Stimulated activated CD4-positive, alpha-beta T cell treated with anti-CD3 and anti-CD28 coated beads, Interleukin-2, amount 100 ng/mL, for 4 hours (primary cell): ENCODE measurements around the gene CAST.
A peak's percentile ranks its signal among the peaks of the same experiment; 100 is the strongest.

Experiments
- DNase-seq: peaks from one replicate; pipeline ENCODE4 v3.0.0-alpha.2; 2020; ENCODE audit warnings: low read depth

Gene CAST

DNA sequence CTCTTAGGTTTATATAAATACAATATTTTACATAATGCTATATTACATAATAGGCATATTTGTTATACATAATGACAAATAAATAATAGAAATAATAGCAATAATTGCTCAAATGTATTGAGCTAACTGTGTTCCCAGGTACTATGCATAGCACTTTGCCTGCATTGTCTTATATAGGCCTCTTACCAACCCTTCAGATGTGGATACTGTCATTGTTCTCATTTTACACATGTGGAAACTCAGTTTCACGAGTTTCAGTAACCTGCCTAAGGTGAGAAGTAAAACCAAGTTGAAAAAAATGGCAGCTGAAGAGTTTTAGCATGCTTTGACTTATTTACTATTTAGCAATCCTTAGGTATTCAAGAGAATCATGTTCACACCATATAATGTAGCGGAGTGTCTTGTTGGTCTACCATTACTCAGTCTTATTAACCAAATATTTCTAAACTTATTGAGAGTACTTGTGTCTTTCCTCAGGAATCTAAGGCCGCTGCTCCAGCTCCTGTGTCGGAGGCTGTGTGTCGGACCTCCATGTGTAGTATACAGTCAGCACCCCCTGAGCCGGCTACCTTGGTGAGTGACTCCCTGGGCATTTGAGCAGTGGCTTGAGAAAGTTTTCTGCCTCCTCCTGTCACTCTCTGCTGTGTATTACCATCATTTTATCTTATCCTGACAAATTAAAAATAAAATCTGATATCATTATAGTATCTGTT, 88.1 kb downstream of the CAST start:
- no peak for DNase-seq

DNA sequence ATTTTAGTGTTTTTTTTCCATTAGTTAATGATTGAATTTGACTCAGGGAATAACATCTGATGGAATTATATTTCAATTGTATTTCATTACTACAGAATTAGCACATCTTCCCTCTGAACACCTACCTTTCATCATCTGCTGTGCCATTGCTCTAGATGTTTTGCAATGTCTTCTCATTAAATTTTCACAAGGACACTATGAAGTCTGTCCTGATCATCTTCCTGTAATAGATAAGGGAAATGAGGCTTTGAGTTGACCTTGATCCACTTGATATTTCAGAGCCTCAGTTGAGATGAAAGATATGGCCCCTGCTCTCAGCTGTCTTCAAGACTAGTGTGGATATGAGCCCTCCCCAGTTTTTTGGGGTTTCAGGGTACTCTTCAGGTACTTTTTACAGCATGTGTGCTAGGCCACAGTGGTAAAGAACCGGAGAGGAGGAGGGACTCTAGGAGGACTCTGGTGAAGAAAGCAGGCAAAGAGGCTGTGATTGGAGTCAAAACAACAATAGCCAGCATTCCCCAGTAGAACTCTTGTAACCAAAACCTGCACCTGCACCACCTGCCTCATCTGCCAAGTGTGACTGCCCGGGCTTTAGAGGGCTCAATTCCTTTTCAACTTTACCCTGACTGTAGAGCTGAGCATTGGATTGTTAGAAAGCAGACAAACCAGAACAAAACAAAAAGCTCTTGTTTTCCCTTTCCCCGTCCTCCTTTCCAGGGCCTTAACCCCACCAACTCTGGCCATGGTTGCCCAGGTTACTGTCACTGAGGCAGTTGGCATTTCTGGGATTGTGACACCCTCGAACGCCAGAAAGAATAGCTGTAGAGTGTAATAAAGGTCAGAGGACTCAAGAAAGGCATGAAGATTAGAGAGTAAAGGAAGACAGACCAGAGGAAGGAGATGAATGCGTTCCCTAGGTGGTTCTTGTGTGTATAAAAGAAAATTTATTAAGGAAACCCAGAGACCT, 89.3 kb downstream of the CAST start:
- DNase-seq, result no peak

DNA sequence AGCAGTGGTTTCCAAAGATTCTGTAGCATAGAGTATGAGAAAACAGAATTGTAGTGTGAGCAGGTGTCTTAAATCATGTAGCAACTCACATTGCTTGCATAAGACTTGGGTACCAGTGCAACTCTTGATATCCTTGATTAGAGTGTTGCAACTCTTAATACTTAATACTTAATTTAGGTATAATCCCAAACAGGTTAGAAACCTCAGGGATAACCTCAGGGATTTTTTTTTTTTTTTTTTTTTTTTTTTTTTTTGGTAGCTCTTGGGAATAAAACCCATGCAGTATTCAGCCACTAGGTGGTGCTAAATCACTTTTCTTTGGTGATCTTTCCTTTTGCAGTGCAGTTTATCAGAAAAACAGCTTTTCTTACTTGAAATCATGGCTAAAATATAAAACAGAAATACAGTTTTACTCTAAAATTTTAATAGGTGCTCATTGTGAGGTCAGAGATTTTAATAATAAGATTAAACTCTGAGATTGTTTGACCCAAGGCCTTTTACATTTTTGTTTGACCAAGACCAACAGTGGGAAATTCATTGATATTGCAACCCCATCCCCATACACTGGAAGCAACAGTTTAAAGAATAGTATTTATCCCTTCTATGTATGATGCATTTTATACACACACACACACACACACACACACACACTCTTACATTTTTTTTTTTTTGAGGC, 90.3 kb downstream of the CAST start:
- DNase-seq, result peak; percentile 22

DNA sequence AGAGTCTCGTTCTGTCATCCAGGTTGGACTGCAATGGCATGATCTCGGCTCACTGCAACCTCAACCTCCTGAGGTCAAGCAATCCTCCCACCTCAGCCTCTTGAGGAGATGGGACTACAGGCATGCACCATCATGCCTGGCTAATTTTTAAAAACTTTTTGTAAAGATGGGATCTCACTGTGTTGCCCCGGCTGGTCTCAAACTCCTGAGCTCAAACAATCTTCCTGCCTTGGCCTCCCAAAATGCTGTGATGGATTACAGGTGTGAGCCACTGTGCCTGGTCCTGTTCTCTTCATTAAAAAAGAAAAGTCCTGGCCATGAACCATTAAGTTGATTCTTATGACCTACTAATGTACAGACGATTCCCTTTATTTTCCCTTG, 90.8 kb downstream of the CAST start:
- no peak for DNase-seq

DNA sequence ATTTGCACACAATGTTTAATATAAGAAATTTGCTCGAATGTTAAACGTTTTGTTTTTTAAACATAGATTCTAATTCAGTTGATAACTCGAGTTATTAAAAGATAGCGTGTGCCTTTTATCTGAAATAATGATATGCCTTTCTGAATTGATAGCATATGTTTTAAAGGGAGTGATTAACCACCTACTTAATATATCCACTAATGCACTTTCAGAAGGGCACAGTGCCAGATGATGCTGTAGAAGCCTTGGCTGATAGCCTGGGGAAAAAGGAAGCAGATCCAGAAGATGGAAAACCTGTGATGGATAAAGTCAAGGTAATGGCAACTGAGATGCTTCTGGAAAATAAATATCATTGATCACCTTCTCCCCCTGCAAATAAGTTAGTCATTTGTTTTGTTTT, 91.7 kb downstream of the CAST start:
- no peak for DNase-seq

DNA sequence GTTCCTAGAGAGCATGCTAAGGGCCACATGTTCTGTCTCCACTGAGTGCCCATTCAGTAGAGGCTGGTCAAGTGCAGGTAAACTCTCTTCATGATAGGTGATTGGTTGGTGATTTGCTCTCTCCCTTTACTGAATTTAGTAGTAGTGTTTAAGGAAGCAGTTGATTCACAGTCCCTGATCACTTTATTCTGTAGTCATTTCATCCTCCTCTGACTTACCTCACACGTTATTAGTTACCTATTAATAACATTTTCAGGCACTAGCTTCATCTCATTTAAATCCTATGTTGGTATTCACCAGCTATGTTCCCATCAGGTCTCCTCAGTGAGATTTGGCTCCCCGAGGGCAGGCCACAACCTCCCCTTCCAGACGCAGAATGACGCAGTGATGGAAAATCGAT, 93.7 kb downstream of the CAST start:
- DNase-seq, result no peak

DNA sequence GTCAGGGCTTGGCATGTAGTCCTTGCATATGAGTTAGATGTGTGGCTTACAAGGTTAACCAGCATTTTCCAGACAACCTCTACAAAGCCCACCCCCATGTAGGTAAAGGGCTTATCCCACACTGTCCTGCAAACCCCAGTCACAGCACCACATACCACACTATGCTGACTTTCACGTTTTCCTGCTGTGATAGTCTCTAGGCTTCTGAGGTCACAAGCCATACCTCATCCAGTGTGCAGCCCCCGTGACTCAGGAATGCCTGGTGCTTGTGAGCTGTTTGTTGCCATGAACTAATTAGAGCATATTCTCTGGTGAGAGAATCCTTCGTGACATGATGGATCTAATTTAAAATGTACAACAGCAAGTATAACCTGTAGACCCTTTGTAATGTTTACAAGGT, 94.8 kb downstream of the CAST start:
- DNase-seq, result no peak

DNA sequence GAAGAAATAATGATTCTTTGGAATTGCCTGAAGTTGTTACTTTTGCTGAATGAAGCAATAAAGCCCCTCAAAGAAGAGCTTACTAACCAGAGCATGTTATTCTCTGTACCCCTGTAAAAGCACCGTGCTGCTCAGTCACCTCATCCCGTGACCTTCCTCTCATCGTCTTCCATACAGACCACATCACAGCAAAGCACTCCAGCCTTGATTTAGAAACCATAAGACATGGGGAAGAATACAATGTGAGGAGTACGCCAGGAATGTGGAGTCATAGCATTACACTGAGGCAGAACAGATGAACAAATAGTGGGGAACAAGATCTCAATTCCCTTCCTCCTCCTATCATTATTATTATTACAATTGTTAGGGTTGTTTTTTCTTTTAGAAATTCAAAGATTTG, 96.4 kb downstream of the CAST start:
- no peak for DNase-seq

DNA sequence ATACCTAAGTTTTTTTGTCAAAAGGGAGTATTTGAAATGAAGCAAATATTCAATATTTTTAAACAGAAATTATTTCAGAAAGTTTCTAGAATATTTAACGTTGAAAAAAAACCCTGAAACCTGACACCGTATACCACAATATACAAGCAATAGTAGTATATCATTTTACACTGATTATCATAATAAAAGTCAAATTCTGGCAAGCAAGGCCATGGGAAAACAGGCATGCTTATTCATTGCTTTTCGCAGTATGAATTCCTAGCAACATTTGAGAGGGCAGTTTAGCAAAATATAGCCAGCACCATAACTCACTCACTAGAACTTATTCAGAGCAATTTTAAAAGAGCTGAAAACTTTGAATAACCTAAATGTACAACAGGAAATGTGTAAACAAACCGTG, 99.4 kb downstream of the CAST start:
- no peak for DNase-seq

DNA sequence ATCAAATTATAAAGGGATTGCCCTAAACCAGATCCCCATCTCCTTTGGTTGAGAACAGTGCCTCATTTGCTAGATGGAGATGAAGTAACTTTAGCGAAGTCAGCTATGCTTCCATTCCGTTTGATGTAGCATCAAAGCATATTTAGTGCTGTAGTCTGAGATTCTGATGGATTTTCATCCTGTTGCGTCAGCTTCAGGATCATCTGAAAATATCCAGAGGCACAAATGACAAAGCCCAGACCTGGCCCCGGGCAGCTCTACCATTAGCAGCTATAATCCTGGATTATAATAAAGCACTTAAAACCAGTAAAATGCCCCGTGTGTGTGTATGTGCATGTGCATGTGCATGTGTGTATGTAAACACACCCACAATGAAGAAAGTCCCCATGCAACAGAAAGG, 100.8 kb downstream of the CAST start:
- DNase-seq, result no peak

DNA sequence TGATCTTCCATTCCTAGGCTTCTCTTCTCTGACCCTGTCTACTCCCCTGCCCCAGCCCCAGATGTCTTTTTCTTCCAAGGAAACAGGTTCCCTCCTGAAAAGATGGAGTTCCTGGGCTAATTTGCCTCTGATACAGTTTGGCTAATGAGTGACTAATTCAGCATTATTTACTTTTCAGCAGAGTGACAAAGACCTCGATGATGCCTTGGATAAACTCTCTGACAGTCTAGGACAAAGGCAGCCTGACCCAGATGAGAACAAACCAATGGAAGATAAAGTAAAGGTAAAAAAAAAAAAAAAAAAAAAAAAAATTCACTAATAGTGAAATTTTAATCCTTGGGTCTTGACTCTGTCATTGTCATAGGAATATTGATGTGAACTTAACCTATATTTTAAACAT, 102.9 kb downstream of the CAST start:
- no peak for DNase-seq

DNA sequence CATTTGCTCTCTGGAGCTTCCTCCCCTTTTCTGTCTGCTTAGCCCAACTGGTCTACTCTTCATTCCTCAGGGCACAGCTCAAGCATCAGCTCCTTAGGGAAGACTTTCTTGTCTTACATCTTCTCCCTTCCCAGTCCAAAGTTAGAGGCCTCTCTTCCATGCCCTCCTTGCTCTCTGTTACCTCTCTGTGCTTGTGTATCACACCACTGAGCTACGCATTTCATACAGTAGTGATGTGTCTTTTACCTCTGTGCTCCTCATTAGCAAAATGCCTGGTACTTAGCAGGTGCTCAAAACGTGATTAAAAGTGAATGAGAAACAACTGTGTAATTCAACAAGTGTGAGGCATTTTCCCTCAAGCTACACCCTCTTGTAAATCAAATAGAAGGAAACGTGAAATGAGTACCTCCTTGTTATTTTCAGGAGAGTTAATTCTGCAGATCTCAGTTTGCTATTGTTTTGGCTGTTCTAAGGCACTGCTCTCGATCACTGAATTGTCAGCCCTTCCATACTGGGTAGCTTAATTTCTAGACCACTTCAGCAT, 106.6 kb downstream of the CAST start:
- no peak for DNase-seq

DNA sequence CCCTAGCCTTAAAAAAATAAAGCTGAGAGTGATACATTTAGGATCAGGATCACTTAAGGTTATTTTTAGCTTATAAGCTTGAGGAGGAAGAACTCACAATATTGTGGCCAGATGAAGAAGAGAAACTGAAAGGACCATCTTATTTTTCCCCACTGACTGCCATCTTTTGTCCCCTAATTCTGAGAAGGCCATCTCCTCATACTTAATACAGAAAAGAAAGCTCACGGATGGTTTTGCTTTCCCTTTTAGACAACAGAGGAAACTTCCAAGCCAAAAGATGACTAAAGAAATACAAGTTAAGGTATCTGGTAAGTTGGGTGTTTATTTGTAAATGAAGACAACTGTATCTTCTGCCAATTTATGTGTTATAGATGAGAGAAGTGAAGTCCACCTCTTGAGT, 109.2 kb downstream of the CAST start:
- DNase-seq, result no peak

DNA sequence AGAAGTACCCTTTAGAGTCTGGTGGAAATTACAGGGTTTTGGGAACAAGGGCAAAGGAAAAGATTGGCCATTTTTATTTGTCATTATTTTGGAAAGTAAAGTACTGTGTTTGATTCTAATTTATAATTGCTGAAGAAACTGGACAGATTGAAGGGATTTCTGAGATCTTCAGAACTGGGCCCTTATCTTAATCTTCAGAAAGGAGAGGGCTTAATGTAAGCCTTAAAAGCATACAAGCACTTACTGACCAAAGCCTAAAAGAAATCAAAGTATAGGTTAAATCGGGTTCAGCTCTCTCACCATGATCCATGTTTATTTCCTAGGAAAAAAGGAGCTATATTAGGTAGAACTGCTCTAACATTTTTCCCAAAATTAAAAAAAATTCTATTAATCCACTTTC, 109.9 kb downstream of the CAST start:
- no peak for DNase-seq

DNA sequence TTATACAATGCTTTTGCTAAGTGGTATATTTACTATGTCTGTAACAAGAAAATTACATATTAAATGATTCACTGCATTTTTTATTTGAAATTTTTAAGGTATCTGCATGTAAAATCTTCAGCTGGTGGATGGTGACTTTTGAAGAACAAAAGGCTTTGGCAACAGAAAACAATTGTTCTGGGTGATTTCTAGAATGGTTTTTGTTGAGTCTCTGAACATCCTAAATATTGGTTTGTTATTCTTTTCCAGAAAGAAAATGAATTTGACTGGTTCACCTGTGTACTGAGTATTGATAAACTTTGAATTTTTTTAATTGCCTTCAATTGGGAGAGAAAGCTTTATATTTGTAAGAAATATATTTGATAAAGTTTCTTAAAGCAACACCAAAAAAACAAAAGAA, 110.4 kb downstream of the CAST start:
- no peak for DNase-seq

DNA sequence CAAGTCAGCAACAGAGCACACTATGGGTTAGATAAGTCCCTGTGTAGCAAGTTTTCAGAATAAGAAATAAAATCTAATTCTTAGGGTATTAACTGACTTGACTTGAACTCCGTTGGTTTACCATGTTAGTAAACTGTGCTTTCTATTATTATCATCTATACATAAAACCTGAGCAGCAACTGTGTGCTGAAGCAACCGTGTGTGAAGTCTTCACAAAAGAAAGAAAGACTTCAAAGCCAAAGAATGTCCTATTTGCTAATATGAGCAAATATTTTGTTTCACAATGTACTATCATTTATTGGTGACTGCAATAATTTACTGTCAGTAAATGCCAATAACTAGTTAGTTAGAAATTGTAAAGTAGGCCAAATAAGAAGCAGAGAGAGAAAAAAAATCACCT, 112.9 kb downstream of the CAST start:
- no peak for DNase-seq

DNA sequence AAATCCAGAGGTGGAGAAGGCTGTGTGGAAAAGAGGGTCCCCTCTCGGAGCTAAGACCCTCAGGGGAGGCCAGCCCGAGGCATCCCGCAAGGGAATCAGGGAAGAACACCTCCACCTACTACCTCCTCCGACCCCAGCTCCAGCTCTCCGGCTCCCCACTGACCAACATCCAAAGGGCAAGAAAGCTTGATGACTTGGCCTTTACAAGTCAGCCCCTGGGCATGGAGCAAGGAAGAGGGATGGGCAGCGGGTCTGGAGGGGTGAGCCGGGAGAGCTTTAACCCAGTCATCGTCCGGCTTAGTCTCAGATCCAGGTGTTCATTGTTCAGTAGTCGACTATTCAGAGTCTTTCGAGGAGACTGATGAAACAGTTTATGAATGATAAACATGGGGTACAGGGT, 113.5 kb downstream of the CAST start:
- DNase-seq, result no peak

DNA sequence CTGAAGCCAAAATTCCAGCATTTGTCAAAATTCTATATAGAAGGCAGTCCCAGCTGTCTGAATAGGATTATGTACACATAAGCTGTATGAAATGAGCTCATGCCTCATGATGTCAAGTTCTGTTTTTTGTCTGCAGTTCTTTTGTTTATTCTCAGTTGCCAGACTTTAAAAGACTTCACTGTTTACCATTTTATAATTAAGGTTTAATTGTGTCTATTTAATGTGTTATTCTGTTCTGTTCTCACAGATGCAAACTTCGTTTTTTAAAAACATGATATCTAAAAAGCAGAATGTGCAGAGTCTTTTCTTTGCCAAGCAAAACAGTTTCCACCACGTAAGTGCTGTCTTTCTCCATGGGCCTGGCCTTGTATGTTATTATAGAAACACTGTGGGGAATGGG, 114.4 kb downstream of the CAST start:
- no peak for DNase-seq

DNA sequence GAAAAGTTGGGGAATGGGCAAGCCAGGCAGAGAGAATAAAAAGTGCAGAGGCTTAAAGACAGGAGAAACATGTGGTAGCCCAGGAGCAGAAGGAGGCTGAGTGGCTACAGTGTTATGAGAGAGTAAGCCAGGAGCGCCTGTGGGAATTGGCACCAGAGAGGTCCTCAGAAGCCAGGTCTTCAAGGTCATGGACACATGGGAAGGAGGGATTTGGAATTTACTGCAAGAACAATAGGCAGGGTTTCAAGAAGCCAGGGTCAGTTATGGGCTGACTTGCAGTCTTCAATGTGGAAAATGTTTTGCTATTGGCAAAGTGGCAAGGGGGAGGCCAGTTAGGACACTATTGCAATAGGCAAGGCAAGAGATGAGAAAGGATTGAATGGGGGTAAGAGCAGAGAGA, 116.2 kb downstream of the CAST start:
- DNase-seq, result no peak

DNA sequence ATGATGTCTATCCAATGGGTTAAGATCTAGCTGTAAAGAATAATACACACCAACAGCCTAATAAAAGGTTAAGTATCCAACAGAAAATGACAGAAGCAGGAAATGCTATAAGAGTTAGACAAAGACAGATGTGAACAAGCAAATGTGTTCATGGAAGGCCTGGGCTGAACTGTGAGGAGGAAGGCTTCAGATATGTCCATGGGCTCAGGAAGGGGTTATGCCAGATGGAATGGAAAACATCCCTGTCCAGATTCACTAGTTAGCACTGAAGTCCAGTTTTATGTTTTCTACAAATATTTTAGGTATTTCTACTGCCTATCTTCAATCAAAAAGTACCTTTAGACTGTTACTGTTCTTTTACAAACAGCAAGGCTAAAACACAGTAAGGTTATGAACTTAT, 118.5 kb downstream of the CAST start:
- DNase-seq, result no peak

DNA sequence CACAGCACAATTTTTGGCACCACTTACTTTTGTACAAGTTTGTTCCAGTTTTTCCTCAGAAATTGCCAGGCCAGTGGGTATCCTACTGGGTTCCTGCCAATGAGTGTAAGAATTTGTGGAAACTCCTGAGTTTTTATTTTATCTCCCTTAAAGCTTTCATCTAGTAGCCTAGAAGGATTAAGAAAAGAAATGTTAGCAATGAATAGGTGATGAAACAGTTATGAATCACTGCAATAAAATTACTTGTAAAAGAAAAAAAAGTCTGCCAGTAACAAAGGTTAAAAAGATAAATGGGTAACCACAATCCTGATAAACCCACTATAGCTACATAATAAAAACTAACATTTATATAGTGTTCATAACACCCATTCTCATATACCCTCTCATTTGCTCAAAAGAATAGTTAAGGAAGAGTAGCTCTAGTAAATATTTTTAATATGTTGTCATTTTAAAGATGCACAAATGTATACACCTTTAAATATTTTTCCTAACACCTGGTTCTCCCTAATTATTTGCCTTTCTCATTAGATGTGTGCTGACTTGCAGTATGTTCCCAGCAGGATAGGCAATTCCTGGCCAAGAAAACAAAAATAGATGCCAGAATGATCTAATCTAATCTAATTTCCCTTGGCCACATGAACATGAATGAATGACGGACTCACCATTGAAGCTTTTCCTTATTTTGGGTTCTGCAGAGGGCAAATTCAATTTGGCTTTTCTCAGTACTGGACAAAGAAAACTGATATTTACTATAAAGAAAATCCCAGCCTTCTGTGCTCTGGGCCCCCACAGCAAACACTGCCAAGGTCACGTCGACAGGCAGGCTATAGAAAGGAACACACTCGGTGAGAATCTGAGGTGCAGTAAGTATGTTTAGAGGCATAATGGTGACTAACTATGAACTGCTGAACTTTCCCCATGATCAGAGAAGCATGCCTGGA, 119.1 kb downstream of the CAST start:
- DNase-seq, result no peak

DNA sequence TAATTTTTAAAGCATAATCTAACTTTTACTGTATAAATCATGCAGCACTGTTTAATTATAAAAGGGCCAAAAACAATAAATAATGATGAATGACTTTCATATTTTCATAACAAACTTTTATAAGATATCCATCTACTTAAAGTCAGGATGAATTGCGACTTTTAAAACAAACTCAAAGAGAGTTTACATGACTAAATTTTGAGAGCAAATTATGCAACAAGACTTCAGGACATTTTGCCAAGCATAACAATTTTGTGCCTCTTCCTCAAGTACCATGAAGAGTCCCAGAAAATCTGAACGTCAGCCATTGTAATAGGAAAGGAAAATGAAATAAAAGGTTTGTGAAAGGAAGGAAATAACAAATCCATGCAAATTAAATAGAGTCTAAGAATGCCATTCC, 121.2 kb downstream of the CAST start:
- no peak for DNase-seq
